ENCODE data around the gene SIPA1. TPM values are rescaled to one million over a fixed set of nuclear protein-coding genes. Genes with fewer than 3 reads are reported as not detected.
A peak's percentile ranks its signal among the peaks of the same experiment; 100 is the strongest.
"Not testable (repeated sequence)": the region's sequence is repeated elsewhere in the genome, so short reads cannot be mapped to it uniquely, and the experiment has no call there.

Gene SIPA1
- total RNA-seq, 1 experiment from 2014 or later: 79.1 TPM

GRCh38 chr11:65660038-65660437 is 22.1 kb downstream of the SIPA1 start:
- no peak for DNase-seq (ENCODE audit: low spot score)

GRCh38 chr11:65660908-65661307 is 23.0 kb downstream of the SIPA1 start:
- DNase-seq (ENCODE audit: low spot score): not testable (repeated sequence)

- DNase-seq (ENCODE audit: low spot score): no peak
These were observed 23.8 kb downstream of the SIPA1 start for GRCh38 chr11:65661599-65662246.

GRCh38 chr11:65662247-65662798 is 24.4 kb downstream of the SIPA1 start:
- no peak for DNase-seq (ENCODE audit: low spot score)

GRCh38 chr11:65662799-65663638 is 25.1 kb downstream of the SIPA1 start, which contains the start of gene RELA:
Gene RELA, minus strand, starts transcription at chr11:65662916. Its CDS starts 84 bp downstream, at chr11:65662832.
- DNase-seq (ENCODE audit: low spot score): peak; percentile 92

GRCh38 chr11:65663639-65664200 is 25.8 kb downstream of the SIPA1 start:
- no peak for DNase-seq (ENCODE audit: low spot score)

- no peak for DNase-seq (ENCODE audit: low spot score)
These were observed 34.4 kb downstream of the SIPA1 start for GRCh38 chr11:65672180-65672860.

- no peak for DNase-seq (ENCODE audit: low spot score)
These were observed 35.1 kb downstream of the SIPA1 start for GRCh38 chr11:65672982-65673381.

- no peak for DNase-seq (ENCODE audit: low spot score)
These were observed 42.4 kb downstream of the SIPA1 start for GRCh38 chr11:65680192-65680743.

- not testable (repeated sequence) for DNase-seq (ENCODE audit: low spot score)
These were observed 45.6 kb downstream of the SIPA1 start for GRCh38 chr11:65683480-65683879.

- DNase-seq (ENCODE audit: low spot score): no peak
These were observed 48.1 kb downstream of the SIPA1 start for GRCh38 chr11:65685981-65686380.

GRCh38 chr11:65691847-65692246 is 53.9 kb downstream of the SIPA1 start:
- not testable (repeated sequence) for DNase-seq (ENCODE audit: low spot score)

GRCh38 chr11:65692367-65692766 is 54.5 kb downstream of the SIPA1 start:
- no peak for DNase-seq (ENCODE audit: low spot score)

GRCh38 chr11:65695459-65696241 is 57.7 kb downstream of the SIPA1 start:
- DNase-seq (ENCODE audit: low spot score): peak; percentile 66

GRCh38 chr11:65696802-65697552 is 59.1 kb downstream of the SIPA1 start:
- no peak for DNase-seq (ENCODE audit: low spot score)

- no peak for DNase-seq (ENCODE audit: low spot score)
These were observed 60.3 kb downstream of the SIPA1 start for GRCh38 chr11:65698205-65698604.

GRCh38 chr11:65699306-65699705 is 61.4 kb downstream of the SIPA1 start:
- DNase-seq (ENCODE audit: low spot score): no peak

- DNase-seq (ENCODE audit: low spot score): no peak
These were observed 62.5 kb downstream of the SIPA1 start for GRCh38 chr11:65700399-65700798.
